HEK293 (cell line): Measurements from ENCODE around the gene INPP5B.

Experiments
- SALL2 ChIP-seq: fragments of 450-650 bp; formaldehyde crosslinking; IDR thresholded peaks from 2 replicates; pipeline ENCODE4 v1.5.0; 2017; ENCODE audit warnings: missing biosample characterization, mild to moderate bottlenecking, missing genetic modification characterization, borderline replicate concordance
- SP2 ChIP-seq: fragments of 450-650 bp; formaldehyde crosslinking; IDR thresholded peaks from 2 replicates; pipeline ENCODE4 v1.5.1; 2016; ENCODE audit warnings: missing biosample characterization, missing genetic modification characterization
- ZBTB1 ChIP-seq: fragments of 450-650 bp; formaldehyde crosslinking; IDR thresholded peaks from 2 replicates; pipeline ENCODE4 v1.5.1; 2016; ENCODE audit warnings: missing biosample characterization, missing genetic modification characterization
- ZFP41 ChIP-seq: fragments of 450-650 bp; formaldehyde crosslinking; IDR thresholded peaks from 2 replicates; pipeline ENCODE4 v1.5.1; 2016; ENCODE audit warnings: missing biosample characterization, missing genetic modification characterization, borderline replicate concordance
- ZNF239 ChIP-seq: fragments of 450-650 bp; formaldehyde crosslinking; IDR thresholded peaks from 2 replicates; pipeline ENCODE4 v1.5.1; 2016; ENCODE audit warnings: missing biosample characterization, missing genetic modification characterization
- ZNF530 ChIP-seq: fragments of 450-650 bp; formaldehyde crosslinking; IDR thresholded peaks from 2 replicates; pipeline ENCODE4 v1.5.1; 2016; ENCODE audit warnings: low read depth, missing biosample characterization, missing genetic modification characterization
- ZNF629 ChIP-seq: fragments of 450-650 bp; formaldehyde crosslinking; IDR thresholded peaks from 2 replicates; pipeline ENCODE4 v1.5.1; 2017; ENCODE audit warnings: missing biosample characterization, missing genetic modification characterization
- ZNF792 ChIP-seq: fragments of 450-650 bp; formaldehyde crosslinking; IDR thresholded peaks from 2 replicates; pipeline ENCODE4 v1.5.1; 2016; ENCODE audit warnings: missing biosample characterization, missing genetic modification characterization
- TF ChIP-seq, protein P1 (sequence below): fragments of 450-650 bp; formaldehyde crosslinking; IDR thresholded peaks from 2 replicates; pipeline ENCODE4 v1.5.1; 2016; ENCODE audit warnings: missing biosample characterization, missing genetic modification characterization
- TF ChIP-seq, protein P2 (sequence below): fragments of 450-650 bp; formaldehyde crosslinking; optimal IDR thresholded peaks from 2 replicates; pipeline ENCODE3; 2016; ENCODE audit warnings: missing biosample characterization, mild to moderate bottlenecking, missing genetic modification characterization
- TF ChIP-seq, protein P3 (sequence below): IDR thresholded peaks from 2 replicates; pipeline ENCODE4 v1.6.1; 2011; ENCODE audit warnings: mild to moderate bottlenecking, low read depth, low read length, borderline replicate concordance
- TF ChIP-seq, protein P4 (sequence below): fragments of 450-650 bp; formaldehyde crosslinking; IDR thresholded peaks from 2 replicates; pipeline ENCODE4; 2016; ENCODE audit warnings: missing biosample characterization, missing genetic modification characterization
- TF ChIP-seq, protein P5 (sequence below): fragments of 450-650 bp; formaldehyde crosslinking; IDR thresholded peaks from 2 replicates; pipeline ENCODE4 v1.5.1; 2017; ENCODE audit warnings: missing biosample characterization, mild to moderate bottlenecking, missing genetic modification characterization, moderate library complexity
- TF ChIP-seq, protein P6 (sequence below): fragments of 450-650 bp; formaldehyde crosslinking; IDR thresholded peaks from 2 replicates; pipeline ENCODE4 v1.5.1; 2016; ENCODE audit warnings: missing biosample characterization, missing genetic modification characterization, low read depth

DNA sequence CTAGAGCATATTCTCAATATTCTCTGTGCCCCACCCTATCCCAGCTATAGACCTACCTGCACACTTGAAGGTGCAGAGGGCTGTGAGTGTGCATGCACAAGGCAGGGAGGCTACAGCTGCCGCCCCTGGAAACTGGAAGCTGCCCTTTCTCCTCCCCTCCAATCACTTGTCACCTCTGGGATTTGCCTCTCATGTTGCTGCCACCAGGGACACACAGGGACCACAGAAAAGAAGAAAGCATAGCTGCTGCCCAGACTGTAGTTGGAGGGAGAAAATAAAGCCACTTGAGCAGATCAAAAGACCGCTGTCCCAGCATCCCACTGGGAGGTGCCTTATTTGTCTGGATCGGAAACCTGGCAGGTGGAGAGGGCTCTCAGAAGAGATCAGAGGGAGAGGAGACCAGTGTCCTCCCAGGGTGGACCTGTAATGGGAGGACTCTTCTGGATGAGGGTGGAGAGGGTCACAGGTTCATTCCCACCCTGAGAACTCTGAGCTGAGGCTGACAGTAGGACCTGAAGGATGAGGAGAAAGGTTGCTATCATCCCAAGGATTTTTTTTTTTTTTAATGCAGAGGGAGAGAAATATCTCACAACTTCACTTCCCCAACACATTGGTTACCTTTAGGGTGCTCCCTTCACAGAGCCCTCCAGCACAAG, 7.6 kb upstream of the INPP5B start:
- TF ChIP-seq ZFP41 (no peak), ZNF239 (tag by site-specific recombination) (no peak), ZNF629 (tag by site-specific recombination) (no peak), ZBTB1 (tag by site-specific recombination) (no peak), SALL2 (no peak), ZNF530 (no peak), SP2 (no peak), ZNF792 (tag by site-specific recombination) (no peak)
- TF ChIP-seq, protein P1, sequence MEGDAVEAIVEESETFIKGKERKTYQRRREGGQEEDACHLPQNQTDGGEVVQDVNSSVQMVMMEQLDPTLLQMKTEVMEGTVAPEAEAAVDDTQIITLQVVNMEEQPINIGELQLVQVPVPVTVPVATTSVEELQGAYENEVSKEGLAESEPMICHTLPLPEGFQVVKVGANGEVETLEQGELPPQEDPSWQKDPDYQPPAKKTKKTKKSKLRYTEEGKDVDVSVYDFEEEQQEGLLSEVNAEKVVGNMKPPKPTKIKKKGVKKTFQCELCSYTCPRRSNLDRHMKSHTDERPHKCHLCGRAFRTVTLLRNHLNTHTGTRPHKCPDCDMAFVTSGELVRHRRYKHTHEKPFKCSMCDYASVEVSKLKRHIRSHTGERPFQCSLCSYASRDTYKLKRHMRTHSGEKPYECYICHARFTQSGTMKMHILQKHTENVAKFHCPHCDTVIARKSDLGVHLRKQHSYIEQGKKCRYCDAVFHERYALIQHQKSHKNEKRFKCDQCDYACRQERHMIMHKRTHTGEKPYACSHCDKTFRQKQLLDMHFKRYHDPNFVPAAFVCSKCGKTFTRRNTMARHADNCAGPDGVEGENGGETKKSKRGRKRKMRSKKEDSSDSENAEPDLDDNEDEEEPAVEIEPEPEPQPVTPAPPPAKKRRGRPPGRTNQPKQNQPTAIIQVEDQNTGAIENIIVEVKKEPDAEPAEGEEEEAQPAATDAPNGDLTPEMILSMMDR (tag by site-specific recombination) = 0 out of 2 replicates have a peak, but pooled peaks have one; percentile 11
- TF ChIP-seq, protein P2, sequence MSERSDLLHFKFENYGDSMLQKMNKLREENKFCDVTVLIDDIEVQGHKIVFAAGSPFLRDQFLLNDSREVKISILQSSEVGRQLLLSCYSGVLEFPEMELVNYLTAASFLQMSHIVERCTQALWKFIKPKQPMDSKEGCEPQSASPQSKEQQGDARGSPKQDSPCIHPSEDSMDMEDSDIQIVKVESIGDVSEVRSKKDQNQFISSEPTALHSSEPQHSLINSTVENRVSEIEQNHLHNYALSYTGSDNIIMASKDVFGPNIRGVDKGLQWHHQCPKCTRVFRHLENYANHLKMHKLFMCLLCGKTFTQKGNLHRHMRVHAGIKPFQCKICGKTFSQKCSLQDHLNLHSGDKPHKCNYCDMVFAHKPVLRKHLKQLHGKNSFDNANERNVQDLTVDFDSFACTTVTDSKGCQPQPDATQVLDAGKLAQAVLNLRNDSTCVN (tag by site-specific recombination) = no peak
- TF ChIP-seq, protein P3, sequence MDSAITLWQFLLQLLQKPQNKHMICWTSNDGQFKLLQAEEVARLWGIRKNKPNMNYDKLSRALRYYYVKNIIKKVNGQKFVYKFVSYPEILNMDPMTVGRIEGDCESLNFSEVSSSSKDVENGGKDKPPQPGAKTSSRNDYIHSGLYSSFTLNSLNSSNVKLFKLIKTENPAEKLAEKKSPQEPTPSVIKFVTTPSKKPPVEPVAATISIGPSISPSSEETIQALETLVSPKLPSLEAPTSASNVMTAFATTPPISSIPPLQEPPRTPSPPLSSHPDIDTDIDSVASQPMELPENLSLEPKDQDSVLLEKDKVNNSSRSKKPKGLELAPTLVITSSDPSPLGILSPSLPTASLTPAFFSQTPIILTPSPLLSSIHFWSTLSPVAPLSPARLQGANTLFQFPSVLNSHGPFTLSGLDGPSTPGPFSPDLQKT = no peak
- TF ChIP-seq, protein P4, sequence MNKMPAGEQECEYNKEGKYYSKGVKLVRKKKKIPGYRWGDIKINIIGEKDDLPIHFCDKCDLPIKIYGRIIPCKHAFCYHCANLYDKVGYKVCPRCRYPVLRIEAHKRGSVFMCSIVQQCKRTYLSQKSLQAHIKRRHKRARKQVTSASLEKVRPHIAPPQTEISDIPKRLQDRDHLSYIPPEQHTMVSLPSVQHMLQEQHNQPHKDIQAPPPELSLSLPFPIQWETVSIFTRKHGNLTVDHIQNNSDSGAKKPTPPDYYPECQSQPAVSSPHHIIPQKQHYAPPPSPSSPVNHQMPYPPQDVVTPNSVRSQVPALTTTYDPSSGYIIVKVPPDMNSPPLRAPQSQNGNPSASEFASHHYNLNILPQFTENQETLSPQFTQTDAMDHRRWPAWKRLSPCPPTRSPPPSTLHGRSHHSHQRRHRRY (tag by site-specific recombination) = no peak
- TF ChIP-seq, protein P5, sequence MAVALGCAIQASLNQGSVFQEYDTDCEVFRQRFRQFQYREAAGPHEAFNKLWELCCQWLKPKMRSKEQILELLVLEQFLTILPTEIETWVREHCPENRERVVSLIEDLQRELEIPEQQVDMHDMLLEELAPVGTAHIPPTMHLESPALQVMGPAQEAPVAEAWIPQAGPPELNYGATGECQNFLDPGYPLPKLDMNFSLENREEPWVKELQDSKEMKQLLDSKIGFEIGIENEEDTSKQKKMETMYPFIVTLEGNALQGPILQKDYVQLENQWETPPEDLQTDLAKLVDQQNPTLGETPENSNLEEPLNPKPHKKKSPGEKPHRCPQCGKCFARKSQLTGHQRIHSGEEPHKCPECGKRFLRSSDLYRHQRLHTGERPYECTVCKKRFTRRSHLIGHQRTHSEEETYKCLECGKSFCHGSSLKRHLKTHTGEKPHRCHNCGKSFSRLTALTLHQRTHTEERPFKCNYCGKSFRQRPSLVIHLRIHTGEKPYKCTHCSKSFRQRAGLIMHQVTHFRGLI (tag by site-specific recombination) = no peak
- TF ChIP-seq, protein P6, sequence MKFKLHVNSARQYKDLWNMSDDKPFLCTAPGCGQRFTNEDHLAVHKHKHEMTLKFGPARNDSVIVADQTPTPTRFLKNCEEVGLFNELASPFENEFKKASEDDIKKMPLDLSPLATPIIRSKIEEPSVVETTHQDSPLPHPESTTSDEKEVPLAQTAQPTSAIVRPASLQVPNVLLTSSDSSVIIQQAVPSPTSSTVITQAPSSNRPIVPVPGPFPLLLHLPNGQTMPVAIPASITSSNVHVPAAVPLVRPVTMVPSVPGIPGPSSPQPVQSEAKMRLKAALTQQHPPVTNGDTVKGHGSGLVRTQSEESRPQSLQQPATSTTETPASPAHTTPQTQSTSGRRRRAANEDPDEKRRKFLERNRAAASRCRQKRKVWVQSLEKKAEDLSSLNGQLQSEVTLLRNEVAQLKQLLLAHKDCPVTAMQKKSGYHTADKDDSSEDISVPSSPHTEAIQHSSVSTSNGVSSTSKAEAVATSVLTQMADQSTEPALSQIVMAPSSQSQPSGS (tag by site-specific recombination) = no peak
